CD4-positive, alpha-beta memory T cell (primary cell): ENCODE results near the gene TMIGD1. TPM values are rescaled to one million over a fixed set of nuclear protein-coding genes. Genes with fewer than 3 reads are reported as not detected.

Source experiments
- CTCF ChIA-PET: fragments of 350-600 bp; sonication (Branson Sonifier 250); formaldehyde crosslinking; loops from one replicate; lab custom pipeline; 2021; ENCODE audit warnings: inconsistent platforms; ENCODE audit not compliant: partially characterized antibody; lab: Charles Lee
- POLR2A ChIA-PET: fragments of 350-600 bp; sonication (Branson Sonifier 250); formaldehyde crosslinking; loops from one replicate; lab custom pipeline; 2021; ENCODE audit not compliant: partially characterized antibody; lab: Charles Lee
- DNase-seq, 5 donors: peaks; one replicate each; pipeline versions ENCODE4 v3.0.0 to v3.0.0-alpha.2; 2020 to 2022; ENCODE audit warnings: mixed read lengths in 1 of 5
- H3K27ac ChIP-seq: one replicate; pipeline ENCODE4 v1.7.0; 2013; ENCODE audit warnings: low read depth, low read length
- H3K27me3 ChIP-seq: 2 replicates; pipeline ENCODE4 v1.7.0; 2013; ENCODE audit warnings: mild to moderate bottlenecking, low read length, moderate library complexity; ENCODE audit not compliant: insufficient read depth
- H3K36me3 ChIP-seq: 2 replicates; pipeline ENCODE4 v1.7.0; 2013; ENCODE audit warnings: mild to moderate bottlenecking, low read length, moderate library complexity; ENCODE audit not compliant: insufficient read depth
- H3K4me1 ChIP-seq: 2 replicates; pipeline ENCODE4 v1.7.0; 2013; ENCODE audit warnings: mild to moderate bottlenecking, low read length, moderate library complexity; ENCODE audit not compliant: insufficient read depth
- H3K4me3 ChIP-seq, 2 donors: one replicate each; pipeline ENCODE4 v1.7.0; 2013; ENCODE audit warnings: low read length in 2 of 2, mild to moderate bottlenecking in 1 of 2
- H3K9me3 ChIP-seq, 2 donors: one replicate each; pipeline ENCODE4 v1.7.0; 2013; ENCODE audit warnings: low read length in 2 of 2, control low read depth in 1 of 2; ENCODE audit not compliant: control insufficient read depth in 1 of 2
- H3K27ac Mint-ChIP-seq, 7 donors: one replicate each; pipeline ENCODE4 v1.8.0; 2020 to 2021; ENCODE audit warnings: mixed read lengths in 7 of 7, mild to moderate bottlenecking in 6 of 7, inconsistent platforms in 3 of 7, moderate library complexity in 3 of 7
- H3K27me3 Mint-ChIP-seq, 2 donors: one replicate each; pipeline ENCODE4 v1.8.0; 2020 to 2021; ENCODE audit warnings: mixed read lengths in 2 of 2
- H3K36me3 Mint-ChIP-seq, 2 donors: one replicate each; pipeline ENCODE4 v1.8.0; 2020 to 2021; ENCODE audit warnings: mixed read lengths in 2 of 2, inconsistent platforms in 1 of 2, mild to moderate bottlenecking in 1 of 2
- H3K4me1 Mint-ChIP-seq, 4 donors: one replicate each; pipeline ENCODE4 v1.8.0; 2020 to 2021; ENCODE audit warnings: mixed read lengths in 4 of 4, mild to moderate bottlenecking in 1 of 4
- H3K4me3 Mint-ChIP-seq, 8 donors: one replicate each; pipeline ENCODE4 v1.8.0; 2020 to 2021; ENCODE audit warnings: mixed read lengths in 8 of 8, mild to moderate bottlenecking in 7 of 8, moderate library complexity in 6 of 8, inconsistent platforms in 3 of 8
- H3K9me3 Mint-ChIP-seq, 8 donors: one replicate each; pipeline ENCODE4 v1.8.0; 2020 to 2021; ENCODE audit warnings: mixed read lengths in 8 of 8, mild to moderate bottlenecking in 5 of 8, inconsistent platforms in 3 of 8, moderate library complexity in 1 of 8
- intact Hi-C: fragments of 100-400 bp; cut with micrococcal nuclease; formaldehyde crosslinking; loops from one replicate; pipeline ENCODE4 v1.15.1; 2023
- polyA plus RNA-seq, 2 donors: library from polyadenylated mRNA; unstranded; fragments of 300-500 nt; fragmentation: Illumina TruSeq; gene quantifications; one replicate each; pipeline ENCODE4 v1.2.3, GENCODE V29; 2021
- total RNA-seq, 2 experiments: library from RNA; stranded (reverse); gene quantifications; one replicate each; pipeline ENCODE4 v1.2.3, GENCODE V29; 2021

Gene TMIGD1
- total and polyA plus RNA-seq, 4 experiments from 2014 or later: not detected

DNA sequence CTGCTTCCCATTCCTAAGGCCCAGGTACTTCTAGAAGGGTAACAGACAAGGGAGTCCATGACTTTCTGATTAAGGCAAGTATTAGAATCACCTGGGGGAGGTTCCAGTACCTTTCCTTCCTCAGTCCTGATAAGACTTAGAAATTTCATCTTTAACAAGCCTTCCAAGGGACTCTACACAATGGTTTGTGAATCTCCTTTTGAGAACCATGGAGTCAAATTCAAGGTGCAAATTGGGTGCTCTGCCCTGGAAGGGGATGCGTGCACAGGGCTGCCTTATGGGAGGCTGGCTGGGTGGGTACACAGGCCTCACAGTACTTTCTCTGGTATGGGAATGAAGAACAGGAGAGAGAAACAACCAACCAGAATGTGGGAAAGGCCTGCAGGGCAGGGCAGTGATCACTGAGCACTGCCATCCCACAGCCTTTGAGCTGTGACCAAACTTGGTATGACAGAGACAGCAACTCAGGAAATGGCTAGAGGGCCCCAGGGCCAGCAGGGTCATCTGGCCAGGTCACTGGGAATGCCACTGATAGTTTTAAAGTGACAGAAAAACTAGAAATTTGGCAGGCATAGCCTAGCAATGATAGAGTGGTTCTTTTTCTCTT, 3.6 kb upstream of the TMIGD1 start:
- H3K36me3 Mint-ChIP-seq: no peaks in the 10 kb centered on the region
- intact Hi-C loops: loop anchor here (5.0 kb wide), 1 partner anchor 60 kb away; no protein-coding TSS in a partner anchor
- no peak overlapping the region for H3K27ac ChIP-seq
- no peaks in the 10 kb centered on the region for H3K9me3 ChIP-seq
- ChIA-PET CTCF (interaction anchor here (0.7 to 10.8 kb wide), 32 partner anchors 7 to 244 kb away, joined by 3 to 224 read pairs (median 10); partner anchors contain the start of genes BLMH and GOSR1), POLR2A (interaction anchor here (0.5 to 6.7 kb wide), 5 partner anchors 15 to 212 kb away, joined by 3 to 136 read pairs (median 11); partner anchors contain the start of gene BLMH)
- no peak for DNase-seq
- H3K36me3 ChIP-seq: no peaks in the 10 kb centered on the region
- H3K4me1 Mint-ChIP-seq: peaks cover 25 to 38% (median 31%) of the 10 kb centered on the region in 4 donors
- peaks cover 0 to 2% (median 0%) of the 10 kb centered on the region in 8 donors for H3K9me3 Mint-ChIP-seq
- peak overlapping the region in 1 of 7 donors; percentile 41 for H3K27ac Mint-ChIP-seq
- peaks cover 15% of the 10 kb centered on the region for H3K4me1 ChIP-seq
- H3K27me3 ChIP-seq: no peaks in the 10 kb centered on the region
- H3K27me3 Mint-ChIP-seq: no peaks in the 10 kb centered on the region
- no peak overlapping the region for H3K4me3 ChIP-seq
- H3K4me3 Mint-ChIP-seq: no peak overlapping the region

DNA sequence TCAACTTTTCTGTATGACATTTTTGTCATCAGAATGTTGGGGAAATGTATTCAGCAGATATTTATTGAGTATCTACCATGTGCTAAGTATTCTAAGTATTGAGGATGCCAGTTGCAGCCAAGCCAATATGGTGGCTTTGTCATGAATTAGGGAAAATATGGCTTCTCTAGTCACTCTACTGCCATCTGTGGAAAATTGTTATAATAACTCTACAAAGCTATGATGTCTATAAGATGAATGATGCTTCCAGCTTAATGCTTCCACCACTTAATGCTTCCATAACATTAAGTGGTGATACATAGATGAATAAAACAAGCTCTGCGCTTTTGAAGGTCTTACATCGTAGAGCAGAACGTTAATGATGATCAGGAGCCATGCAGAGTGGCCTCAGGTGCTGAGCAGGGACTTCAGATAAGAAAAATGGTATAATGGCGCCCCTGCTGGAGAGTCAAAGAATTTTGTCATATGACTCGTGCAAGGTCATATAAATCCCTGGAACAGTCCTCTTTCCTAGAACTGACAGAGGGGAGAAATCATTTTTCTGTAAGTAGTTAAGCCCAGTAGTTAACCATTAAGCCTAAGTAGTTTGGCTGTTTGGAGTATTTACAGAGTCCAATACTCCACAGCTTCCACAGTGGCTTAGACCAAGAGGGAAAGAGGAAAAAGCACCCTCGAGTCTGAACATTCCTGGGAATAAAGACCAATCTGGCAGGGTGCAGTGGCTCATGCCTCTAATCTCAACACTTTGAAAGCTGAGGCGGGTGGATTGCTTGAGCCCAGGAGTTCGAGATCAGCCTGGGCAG, 2.7 kb upstream of the TMIGD1 start:
- peaks cover 0 to 2% (median 0%) of the 10 kb centered on the region in 8 donors for H3K9me3 Mint-ChIP-seq
- H3K36me3 ChIP-seq: no peaks in the 10 kb centered on the region
- no peaks in the 10 kb centered on the region for H3K27me3 Mint-ChIP-seq
- no peak overlapping the region for H3K4me3 ChIP-seq
- H3K36me3 Mint-ChIP-seq: no peaks in the 10 kb centered on the region
- no peaks in the 10 kb centered on the region for H3K9me3 ChIP-seq
- peak overlapping the region in 2 of 8 donors; percentile 64 to 68 for H3K4me3 Mint-ChIP-seq
- no peaks in the 10 kb centered on the region for H3K27me3 ChIP-seq
- POLR2A ChIA-PET: interaction anchor here (0.6 to 6.7 kb wide), 12 partner anchors 9 to 232 kb away, joined by 3 to 136 read pairs (median 6); partner anchors contain the start of gene BLMH
- H3K4me1 Mint-ChIP-seq: peaks cover 30 to 47% (median 38%) of the 10 kb centered on the region in 4 donors
- H3K4me1 ChIP-seq: peaks cover 24% of the 10 kb centered on the region
- DNase-seq: peak; percentile 56 to 79 (median 76)
- peak overlapping the region in 4 of 7 donors; percentile 5 to 80 (median 58) for H3K27ac Mint-ChIP-seq
- CTCF ChIA-PET: interaction anchor here (0.6 to 10.8 kb wide), 48 partner anchors 8 to 406 kb away, joined by 3 to 224 read pairs (median 6); partner anchors contain the start of genes BLMH and GOSR1
- intact Hi-C loops: loop anchor here (1.0 to 5.0 kb wide), 6 partner anchors 13 to 232 kb away; no protein-coding TSS in a partner anchor
- H3K27ac ChIP-seq: no peak overlapping the region

DNA sequence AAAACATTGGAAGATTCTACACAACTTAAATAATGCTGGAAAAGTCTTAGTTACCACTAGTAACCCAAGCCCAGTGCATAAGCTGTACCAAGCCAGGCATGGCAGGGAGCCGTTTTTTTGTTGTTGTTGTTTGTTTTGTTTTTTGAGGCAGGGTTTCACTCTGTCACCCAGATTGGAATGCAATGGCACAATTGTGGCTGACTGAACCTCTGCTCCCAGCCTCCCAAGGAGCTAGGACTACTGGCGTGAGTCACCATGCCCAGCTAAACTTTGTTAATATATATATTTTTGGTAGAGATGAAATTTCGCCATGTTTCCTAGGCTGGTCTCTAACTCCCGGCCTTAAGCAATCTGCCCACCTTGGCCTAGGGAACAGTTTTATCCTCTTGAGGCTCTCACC, 564 bp upstream of the TMIGD1 start:
- intact Hi-C loops: no loop called here
- no peak for DNase-seq
- Histone ChIP-seq H3K4me3 (no peak overlapping the region), H3K4me1 (peaks cover 37% of the 10 kb centered on the region), H3K9me3 (no peaks in the 10 kb centered on the region), H3K36me3 (no peaks in the 10 kb centered on the region), H3K27me3 (no peaks in the 10 kb centered on the region), H3K27ac (no peak overlapping the region)
- no peak overlapping the region for H3K4me3 Mint-ChIP-seq
- peaks cover 0 to 2% (median 0%) of the 10 kb centered on the region in 8 donors for H3K9me3 Mint-ChIP-seq
- ChIA-PET CTCF (interaction anchor here (0.8 to 10.8 kb wide), 18 partner anchors 7 to 241 kb away, joined by 3 to 224 read pairs (median 6); partner anchors contain the start of gene BLMH), POLR2A (interaction anchor here (0.8 to 7.7 kb wide), 7 partner anchors 12 to 228 kb away, joined by 3 to 136 read pairs (median 5); partner anchors contain the start of gene BLMH)
- no peaks in the 10 kb centered on the region for H3K36me3 Mint-ChIP-seq
- peaks cover 35 to 59% (median 45%) of the 10 kb centered on the region in 4 donors for H3K4me1 Mint-ChIP-seq
- peak overlapping the region in 3 of 7 donors; percentile 38 to 85 (median 78) for H3K27ac Mint-ChIP-seq
- no peaks in the 10 kb centered on the region for H3K27me3 Mint-ChIP-seq

DNA sequence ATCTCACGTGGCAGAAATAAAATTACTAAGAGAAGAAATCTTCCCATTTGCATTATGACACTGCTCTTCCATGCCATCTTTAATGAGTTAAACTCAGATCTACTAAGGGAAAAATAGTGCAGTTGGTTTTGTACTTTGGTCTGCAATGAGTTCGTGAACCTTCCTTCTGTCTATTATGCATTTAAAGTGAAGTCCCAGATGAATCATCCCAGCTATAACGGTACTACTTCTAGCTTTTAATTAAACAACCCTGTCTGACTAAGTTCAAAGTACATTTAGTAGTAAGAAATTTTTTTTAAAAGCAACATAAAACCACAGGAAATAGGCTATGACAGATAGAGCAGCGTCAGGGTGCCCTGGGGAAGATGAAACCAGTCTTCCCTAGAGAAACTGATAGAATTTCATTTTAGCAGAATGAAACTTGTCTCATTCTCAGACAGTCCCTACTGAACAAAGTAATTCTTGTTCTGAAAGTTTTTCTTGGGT, 1.8 kb downstream of the TMIGD1 start:
- Histone ChIP-seq H3K27ac (peak overlapping the region; percentile 65), H3K4me1 (peaks cover 42% of the 10 kb centered on the region), H3K4me3 (peak overlapping the region in 1 of 2 donors; percentile 11), H3K36me3 (no peaks in the 10 kb centered on the region), H3K9me3 (no peaks in the 10 kb centered on the region), H3K27me3 (no peaks in the 10 kb centered on the region)
- Mint-ChIP-seq H3K36me3 (no peaks in the 10 kb centered on the region), H3K27ac (peak overlapping the region; percentile 71 to 98 (median 91)), H3K4me3 (peak overlapping the region; percentile 58 to 89 (median 77)), H3K9me3 (peaks cover 0 to 2% (median 0%) of the 10 kb centered on the region in 8 donors), H3K27me3 (no peaks in the 10 kb centered on the region), H3K4me1 (peaks cover 40 to 64% (median 49%) of the 10 kb centered on the region in 4 donors)
- intact Hi-C loops: loop anchor here (1.0 kb wide), 3 partner anchors 9 to 207 kb away; partner anchors contain the start of gene BLMH
- CTCF ChIA-PET: interaction anchor here (0.7 to 6.9 kb wide), 8 partner anchors 8 to 228 kb away, joined by 3 to 103 read pairs (median 10); partner anchors contain the start of gene BLMH
- POLR2A ChIA-PET: interaction anchor here (0.6 to 7.7 kb wide), 7 partner anchors 9 to 402 kb away, joined by 3 to 136 read pairs (median 6); partner anchors contain the start of genes BLMH and SSH2
- DNase-seq: peak; percentile 75 to 83 (median 79)

DNA sequence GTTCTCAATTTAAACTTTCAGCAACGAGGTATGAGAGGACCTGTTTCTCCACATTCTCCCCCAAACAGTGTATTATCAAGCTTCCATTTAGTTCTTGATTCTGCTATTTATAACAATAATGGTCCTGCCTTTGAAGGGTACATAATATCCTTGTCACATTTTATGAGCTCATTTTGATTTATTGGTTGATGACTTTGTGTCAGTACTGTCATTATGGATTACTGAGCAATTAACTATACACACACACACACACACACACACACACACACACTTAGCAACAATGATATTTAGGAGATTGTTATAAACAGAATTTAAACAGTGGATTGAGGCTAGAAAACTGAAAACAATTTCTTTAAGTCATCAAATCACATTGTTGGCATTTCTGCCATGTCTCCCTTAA, 7.0 kb downstream of the TMIGD1 start:
- no peak overlapping the region for H3K4me3 Mint-ChIP-seq
- H3K36me3 Mint-ChIP-seq: peaks cover 0 to 3% of the 10 kb centered on the region in 2 donors
- H3K27me3 Mint-ChIP-seq: no peaks in the 10 kb centered on the region
- H3K27me3 ChIP-seq: no peaks in the 10 kb centered on the region
- peak overlapping the region in 2 of 7 donors; percentile 30 to 71 for H3K27ac Mint-ChIP-seq
- DNase-seq: no peak
- intact Hi-C loops: no loop called here
- H3K36me3 ChIP-seq: no peaks in the 10 kb centered on the region
- ChIA-PET POLR2A (interaction anchor here (0.6 to 2.0 kb wide), 6 partner anchors 9 to 210 kb away, joined by 3 to 9 read pairs (median 4); partner anchors contain the start of genes BLMH and NSRP1), CTCF (interaction anchor here (3.3 to 6.3 kb wide), 4 partner anchors 9 to 223 kb away, joined by 15 to 44 read pairs (median 31); partner anchors contain the start of gene BLMH)
- H3K4me1 ChIP-seq: peaks cover 67% of the 10 kb centered on the region
- H3K9me3 ChIP-seq: no peaks in the 10 kb centered on the region
- no peaks in the 10 kb centered on the region for H3K9me3 Mint-ChIP-seq
- peaks cover 48 to 69% (median 58%) of the 10 kb centered on the region in 4 donors for H3K4me1 Mint-ChIP-seq
- no peak overlapping the region for H3K4me3 ChIP-seq
- H3K27ac ChIP-seq: no peak overlapping the region

DNA sequence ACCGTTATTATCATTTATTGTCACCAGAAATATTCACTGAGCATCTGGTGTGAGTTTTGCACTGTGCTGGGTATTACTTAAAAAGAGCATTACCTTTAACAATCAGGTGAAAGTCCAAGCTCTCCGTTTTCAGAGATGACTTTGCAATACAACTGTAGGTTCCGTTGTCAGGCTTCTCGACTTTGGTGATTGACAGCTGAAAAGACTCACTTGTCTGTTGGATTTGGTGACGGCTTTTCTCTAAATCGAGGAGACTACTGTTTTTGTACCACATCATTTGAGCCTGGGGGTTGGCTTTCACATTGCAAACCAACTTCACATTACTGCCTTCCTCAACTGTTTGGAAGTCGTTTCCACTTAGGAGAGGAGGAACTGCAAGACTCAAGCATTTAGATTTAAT, 9.1 kb downstream of the TMIGD1 start:
- Mint-ChIP-seq H3K4me3 (peak overlapping the region in 2 of 8 donors; percentile 69 to 78), H3K4me1 (peaks cover 37 to 54% (median 45%) of the 10 kb centered on the region in 4 donors), H3K27ac (peak overlapping the region in 6 of 7 donors; percentile 82 to 96 (median 94)), H3K36me3 (peaks cover 0 to 3% of the 10 kb centered on the region in 2 donors), H3K27me3 (no peaks in the 10 kb centered on the region), H3K9me3 (no peaks in the 10 kb centered on the region)
- intact Hi-C loops: no loop called here
- no peaks in the 10 kb centered on the region for H3K27me3 ChIP-seq
- DNase-seq: no peak
- H3K4me1 ChIP-seq: peaks cover 56% of the 10 kb centered on the region
- POLR2A ChIA-PET: interaction anchor here (2.1 to 4.5 kb wide), 3 partner anchors 10 to 40 kb away, joined by 7 to 136 read pairs (median 77); partner anchors contain the start of genes BLMH and TMIGD1
- H3K36me3 ChIP-seq: no peaks in the 10 kb centered on the region
- CTCF ChIA-PET: interaction anchor here (2.4 to 4.5 kb wide), 4 partner anchors 10 to 33 kb away, joined by 16 to 103 read pairs (median 18); partner anchors contain the start of genes BLMH and TMIGD1
- peak overlapping the region; percentile 45 for H3K27ac ChIP-seq
- no peak overlapping the region for H3K4me3 ChIP-seq
- no peaks in the 10 kb centered on the region for H3K9me3 ChIP-seq
